ENCODE results near the gene EXOC6. TPM values are rescaled to one million over a fixed set of nuclear protein-coding genes. Genes with fewer than 3 reads are reported as not detected.

The EXOC6 gene
- total RNA-seq, 2 experiments from 2014 or later = 8.0 to 9.4 TPM

DNA sequence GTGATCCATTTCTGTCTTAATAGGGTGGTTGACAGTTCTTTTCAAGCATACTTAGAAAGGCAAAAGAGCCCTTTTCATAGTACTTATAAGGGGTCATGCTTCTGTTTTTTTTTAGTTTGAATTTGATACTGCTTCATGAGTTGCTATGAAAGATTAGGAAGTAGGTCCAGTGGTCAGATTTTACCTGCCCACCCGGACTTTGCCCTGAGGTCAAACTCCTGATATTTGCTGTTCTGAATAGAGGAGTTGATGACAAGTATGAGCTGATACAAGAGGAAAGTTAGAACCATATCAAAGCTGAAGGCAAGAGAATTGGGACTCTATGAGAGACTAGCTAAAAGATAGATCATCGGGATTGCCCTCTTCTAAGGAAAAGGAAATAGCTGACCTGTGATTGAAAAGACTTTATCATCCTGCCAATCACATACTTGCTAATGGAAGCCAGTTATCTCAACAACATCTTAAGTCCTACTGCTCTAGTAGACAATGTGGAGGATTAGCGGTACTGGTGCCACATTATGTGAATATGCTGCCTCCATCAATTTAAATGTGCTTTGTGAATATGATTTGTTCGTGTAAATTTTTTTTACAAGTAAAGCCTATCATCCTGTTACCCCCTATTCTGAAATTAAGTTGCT, 174.8 kb downstream of the EXOC6 start:
- Histone ChIP-seq H4K20me1 (ENCODE audit: insufficient read depth, low read length) (no peaks in the 10 kb centered on the region), H3K4me3 (ENCODE audit: low read depth, low read length, poor library complexity, severe bottlenecking) (no peak overlapping the region), H3K9me3 (ENCODE audit: low read length) (no peaks in the 10 kb centered on the region), H3K4me1 (ENCODE audit: insufficient read depth, low read length, poor library complexity, severe bottlenecking) (no peaks in the 10 kb centered on the region), H3K9me2 (ENCODE audit: insufficient read depth, low read length) (no peaks in the 10 kb centered on the region), H3K79me2 (ENCODE audit: insufficient read depth, low read depth, low read length) (no peaks in the 10 kb centered on the region), H3K27ac (ENCODE audit: low read depth, low read length, poor library complexity, severe bottlenecking) (no peak overlapping the region), H2AFZ (ENCODE audit: low read length) (no peak overlapping the region), H3K4me2 (ENCODE audit: low read length) (no peak overlapping the region), H3K36me3 (ENCODE audit: insufficient read depth, low read length) (no peaks in the 10 kb centered on the region)
- no TSS peak for BruUV-seq (replicated peaks)
- TF ChIP-seq, protein P1, sequence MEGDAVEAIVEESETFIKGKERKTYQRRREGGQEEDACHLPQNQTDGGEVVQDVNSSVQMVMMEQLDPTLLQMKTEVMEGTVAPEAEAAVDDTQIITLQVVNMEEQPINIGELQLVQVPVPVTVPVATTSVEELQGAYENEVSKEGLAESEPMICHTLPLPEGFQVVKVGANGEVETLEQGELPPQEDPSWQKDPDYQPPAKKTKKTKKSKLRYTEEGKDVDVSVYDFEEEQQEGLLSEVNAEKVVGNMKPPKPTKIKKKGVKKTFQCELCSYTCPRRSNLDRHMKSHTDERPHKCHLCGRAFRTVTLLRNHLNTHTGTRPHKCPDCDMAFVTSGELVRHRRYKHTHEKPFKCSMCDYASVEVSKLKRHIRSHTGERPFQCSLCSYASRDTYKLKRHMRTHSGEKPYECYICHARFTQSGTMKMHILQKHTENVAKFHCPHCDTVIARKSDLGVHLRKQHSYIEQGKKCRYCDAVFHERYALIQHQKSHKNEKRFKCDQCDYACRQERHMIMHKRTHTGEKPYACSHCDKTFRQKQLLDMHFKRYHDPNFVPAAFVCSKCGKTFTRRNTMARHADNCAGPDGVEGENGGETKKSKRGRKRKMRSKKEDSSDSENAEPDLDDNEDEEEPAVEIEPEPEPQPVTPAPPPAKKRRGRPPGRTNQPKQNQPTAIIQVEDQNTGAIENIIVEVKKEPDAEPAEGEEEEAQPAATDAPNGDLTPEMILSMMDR (conservative IDR thresholded peaks at IDR 0.05; ENCODE audit: low read length) = no peak
- no peak for TF ChIP-seq EZH2phosphoT487 (IDR thresholded peaks at IDR 0.05; ENCODE audit: borderline replicate concordance, low read depth, low read length)
- intact Hi-C loops (cut with micrococcal nuclease; ENCODE audit: unreplicated experiment) = no loop called here
- ChIA-PET POLR2A (no interaction called here), CTCF (ENCODE audit: unreplicated experiment) (no interaction called here)
- no peak for DNase-seq (ENCODE audit: low spot score)

DNA sequence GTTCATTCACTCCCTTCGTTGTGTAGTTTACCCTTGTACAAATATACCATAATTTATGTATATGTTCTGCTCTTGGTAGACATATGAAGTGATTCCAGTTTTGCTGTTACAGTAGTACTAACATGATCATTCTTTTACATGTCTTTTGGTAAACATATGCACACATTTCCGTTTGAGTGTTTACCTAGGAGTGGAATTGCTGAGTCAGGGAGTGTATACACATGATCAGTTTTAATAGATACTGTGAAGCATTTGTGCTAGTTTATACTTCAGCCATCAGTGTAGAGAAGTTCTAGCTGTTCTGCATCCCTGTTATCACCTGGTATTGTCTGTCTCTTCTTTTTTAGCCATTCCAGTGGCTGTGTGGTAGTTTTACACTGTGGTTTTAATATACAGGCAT, 177.8 kb downstream of the EXOC6 start:
- Histone ChIP-seq H3K4me1 (ENCODE audit: insufficient read depth, low read length, poor library complexity, severe bottlenecking) (no peaks in the 10 kb centered on the region), H3K4me2 (ENCODE audit: low read length) (no peak overlapping the region), H3K9me3 (ENCODE audit: low read length) (no peaks in the 10 kb centered on the region), H3K27ac (ENCODE audit: low read depth, low read length, poor library complexity, severe bottlenecking) (no peak overlapping the region), H3K79me2 (ENCODE audit: insufficient read depth, low read depth, low read length) (no peaks in the 10 kb centered on the region), H3K36me3 (ENCODE audit: insufficient read depth, low read length) (no peaks in the 10 kb centered on the region), H4K20me1 (ENCODE audit: insufficient read depth, low read length) (no peaks in the 10 kb centered on the region), H3K4me3 (ENCODE audit: low read depth, low read length, poor library complexity, severe bottlenecking) (no peak overlapping the region), H2AFZ (ENCODE audit: low read length) (no peak overlapping the region), H3K9me2 (ENCODE audit: insufficient read depth, low read length) (no peaks in the 10 kb centered on the region)
- intact Hi-C loops (cut with micrococcal nuclease; ENCODE audit: unreplicated experiment) = no loop called here
- BruUV-seq (replicated peaks) = no TSS peak
- ChIA-PET CTCF (ENCODE audit: unreplicated experiment) (no interaction called here), POLR2A (no interaction called here)
- TF ChIP-seq, protein P1 (conservative IDR thresholded peaks at IDR 0.05; ENCODE audit: low read length) = no peak
- no peak for TF ChIP-seq EZH2phosphoT487 (IDR thresholded peaks at IDR 0.05; ENCODE audit: borderline replicate concordance, low read depth, low read length)
- DNase-seq (ENCODE audit: low spot score) = no peak

DNA sequence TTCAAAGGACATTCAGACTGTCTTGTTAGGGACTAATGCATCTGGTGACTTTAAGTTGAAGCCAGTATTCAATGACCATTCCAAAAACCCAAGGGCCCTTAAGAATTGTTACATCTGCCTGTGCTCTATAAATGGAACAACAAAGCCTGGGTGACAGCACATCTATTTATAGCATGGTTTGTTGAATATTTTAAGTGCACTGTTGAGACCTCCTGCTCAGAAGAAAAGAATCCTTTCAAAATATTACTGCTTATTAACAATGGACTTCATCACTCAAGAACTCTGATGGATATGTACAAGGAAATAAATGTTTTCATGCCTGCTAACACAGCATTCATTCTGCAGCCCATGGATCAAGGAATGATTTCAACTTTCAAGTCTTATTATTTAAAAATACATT, 179.2 kb downstream of the EXOC6 start:
- H3K27ac ChIP-seq (ENCODE audit: low read depth, low read length, poor library complexity, severe bottlenecking) = no peak overlapping the region
- TF ChIP-seq, protein P1 (conservative IDR thresholded peaks at IDR 0.05; ENCODE audit: low read length) = no peak
- TF ChIP-seq EZH2phosphoT487 (IDR thresholded peaks at IDR 0.05; ENCODE audit: borderline replicate concordance, low read depth, low read length) = no peak
- BruUV-seq (replicated peaks) = no TSS peak
- CTCF ChIA-PET (ENCODE audit: unreplicated experiment) = no interaction called here
- no peaks in the 10 kb centered on the region for H3K9me2 ChIP-seq (ENCODE audit: insufficient read depth, low read length)
- DNase-seq (ENCODE audit: low spot score) = no peak
- H3K9me3 ChIP-seq (ENCODE audit: low read length) = no peaks in the 10 kb centered on the region
- H4K20me1 ChIP-seq (ENCODE audit: insufficient read depth, low read length) = no peaks in the 10 kb centered on the region
- no peak overlapping the region for H2AFZ ChIP-seq (ENCODE audit: low read length)
- POLR2A ChIA-PET = no interaction called here
- H3K4me1 ChIP-seq (ENCODE audit: insufficient read depth, low read length, poor library complexity, severe bottlenecking) = no peaks in the 10 kb centered on the region
- H3K36me3 ChIP-seq (ENCODE audit: insufficient read depth, low read length) = no peaks in the 10 kb centered on the region
- no peak overlapping the region for H3K4me3 ChIP-seq (ENCODE audit: low read depth, low read length, poor library complexity, severe bottlenecking)
- no peaks in the 10 kb centered on the region for H3K79me2 ChIP-seq (ENCODE audit: insufficient read depth, low read depth, low read length)
- intact Hi-C loops (cut with micrococcal nuclease; ENCODE audit: unreplicated experiment) = no loop called here
- H3K4me2 ChIP-seq (ENCODE audit: low read length) = no peak overlapping the region
